ENCODE results near the gene TSKU. TPM values are rescaled to one million over a fixed set of nuclear protein-coding genes. Genes with fewer than 3 reads are reported as not detected.

TSKU gene
- total RNA-seq, 1 donor, result 23.5 TPM

DNA sequence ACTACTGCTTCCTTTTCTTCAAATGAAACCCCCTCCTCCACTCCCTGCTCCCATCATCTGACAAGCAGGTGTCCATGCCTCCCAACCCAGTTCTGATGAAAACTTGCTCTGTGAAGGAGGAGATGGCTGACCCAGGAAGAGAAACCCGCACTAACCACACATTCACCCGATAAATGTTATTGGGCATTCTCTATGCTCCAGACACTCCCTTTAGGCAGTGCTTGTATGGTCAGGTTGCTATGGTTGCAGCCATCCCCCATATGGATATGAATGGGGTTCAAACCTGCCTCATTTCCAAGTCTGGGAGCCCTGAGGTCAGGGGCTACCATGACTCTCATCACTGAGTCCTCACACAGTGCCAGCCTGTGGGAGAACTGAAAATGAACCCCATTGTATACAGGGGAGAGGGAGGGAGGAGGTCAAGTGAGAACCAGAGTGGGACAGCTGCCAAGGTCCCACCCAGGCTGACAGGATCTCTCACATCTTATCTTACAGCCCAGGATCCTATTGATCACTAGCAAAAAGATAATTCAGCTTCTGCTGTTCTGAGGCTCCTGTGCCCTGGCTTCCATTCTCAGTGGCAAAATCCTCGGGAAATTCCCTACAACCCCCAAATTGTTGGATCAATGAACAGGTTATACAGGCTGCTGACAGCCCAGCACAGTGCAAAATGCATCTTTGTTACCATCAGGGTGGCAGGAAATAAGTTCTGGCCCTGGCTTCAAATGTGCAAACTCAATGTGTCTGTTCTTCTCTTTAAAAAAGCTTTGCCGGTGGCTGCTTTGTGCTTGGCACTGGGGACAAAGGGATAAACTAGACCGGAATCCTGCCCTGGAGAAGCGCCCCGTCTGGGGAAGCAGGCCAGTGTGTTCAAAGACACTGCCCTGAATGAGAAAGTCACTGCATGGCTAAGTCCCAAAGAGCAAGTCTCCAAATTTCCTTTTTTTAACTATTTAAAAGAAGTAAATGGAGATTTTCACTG is 54.8 kb downstream of the TSKU start:
- no peak for DNase-seq (ENCODE audit: insufficient read length, low spot score, missing footprints)
- Histone ChIP-seq H3K4me2 (ENCODE audit: insufficient read depth, low read length) (no peak overlapping the region), H3K4me3 (ENCODE audit: insufficient read depth, low read length) (no peak overlapping the region), H3K27ac (ENCODE audit: low read depth, low read length) (no peak overlapping the region), H4K20me1 (ENCODE audit: insufficient read depth, low read length) (no peaks in the 10 kb centered on the region), H3K4me1 (ENCODE audit: insufficient read depth, low read length) (no peaks in the 10 kb centered on the region), H3K9me3 (ENCODE audit: low read depth, low read length) (no peaks in the 10 kb centered on the region), H3K36me3 (ENCODE audit: insufficient read depth, low read length) (no peaks in the 10 kb centered on the region), H2AFZ (ENCODE audit: low read length) (no peak overlapping the region), H3K27me3 (ENCODE audit: insufficient read depth, low read length) (peaks cover 37% of the 10 kb centered on the region), H3K79me2 (ENCODE audit: insufficient read depth, low read length) (no peaks in the 10 kb centered on the region)
- no peak for TF ChIP-seq CTCF (IDR thresholded peaks at IDR 0.05; ENCODE audit: extremely low read depth, low read depth, low read length)

DNA sequence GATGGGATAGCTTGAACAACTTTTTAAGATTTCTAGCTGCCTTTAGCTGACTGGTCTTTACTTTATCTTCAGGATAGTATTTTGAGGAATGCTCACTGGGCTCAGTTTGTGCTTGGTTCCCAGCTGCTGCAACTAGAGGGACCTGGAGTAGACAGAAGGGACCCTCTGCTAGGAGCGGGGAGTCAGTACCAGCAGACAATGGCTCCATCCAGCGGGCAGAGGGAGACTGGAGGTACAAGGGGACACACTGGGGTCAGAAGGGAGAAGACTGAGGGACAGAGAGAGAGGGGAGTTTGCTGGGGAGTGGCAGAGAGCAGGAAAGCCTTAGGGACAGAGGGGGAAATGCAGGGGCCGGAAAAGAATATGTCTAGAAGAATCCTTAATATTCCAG is 55.5 kb downstream of the TSKU start:
- no peaks in the 10 kb centered on the region for H3K9me3 ChIP-seq (ENCODE audit: low read depth, low read length)
- no peak overlapping the region for H3K27ac ChIP-seq (ENCODE audit: low read depth, low read length)
- no peak overlapping the region for H3K4me3 ChIP-seq (ENCODE audit: insufficient read depth, low read length)
- DNase-seq (ENCODE audit: insufficient read length, low spot score, missing footprints), result no peak
- TF ChIP-seq CTCF (IDR thresholded peaks at IDR 0.05; ENCODE audit: extremely low read depth, low read depth, low read length), result peak; percentile 45
- H3K79me2 ChIP-seq (ENCODE audit: insufficient read depth, low read length), result no peaks in the 10 kb centered on the region
- H3K36me3 ChIP-seq (ENCODE audit: insufficient read depth, low read length), result no peaks in the 10 kb centered on the region
- no peaks in the 10 kb centered on the region for H4K20me1 ChIP-seq (ENCODE audit: insufficient read depth, low read length)
- H3K27me3 ChIP-seq (ENCODE audit: insufficient read depth, low read length), result peaks cover 37% of the 10 kb centered on the region
- no peaks in the 10 kb centered on the region for H3K4me1 ChIP-seq (ENCODE audit: insufficient read depth, low read length)
- no peak overlapping the region for H3K4me2 ChIP-seq (ENCODE audit: insufficient read depth, low read length)
- no peak overlapping the region for H2AFZ ChIP-seq (ENCODE audit: low read length)

GRCh38 chr11:76839311-76839710 is 56.2 kb downstream of the TSKU start:
- TF ChIP-seq CTCF (IDR thresholded peaks at IDR 0.05; ENCODE audit: extremely low read depth, low read depth, low read length), result no peak
- H3K36me3 ChIP-seq (ENCODE audit: insufficient read depth, low read length), result no peaks in the 10 kb centered on the region

DNA sequence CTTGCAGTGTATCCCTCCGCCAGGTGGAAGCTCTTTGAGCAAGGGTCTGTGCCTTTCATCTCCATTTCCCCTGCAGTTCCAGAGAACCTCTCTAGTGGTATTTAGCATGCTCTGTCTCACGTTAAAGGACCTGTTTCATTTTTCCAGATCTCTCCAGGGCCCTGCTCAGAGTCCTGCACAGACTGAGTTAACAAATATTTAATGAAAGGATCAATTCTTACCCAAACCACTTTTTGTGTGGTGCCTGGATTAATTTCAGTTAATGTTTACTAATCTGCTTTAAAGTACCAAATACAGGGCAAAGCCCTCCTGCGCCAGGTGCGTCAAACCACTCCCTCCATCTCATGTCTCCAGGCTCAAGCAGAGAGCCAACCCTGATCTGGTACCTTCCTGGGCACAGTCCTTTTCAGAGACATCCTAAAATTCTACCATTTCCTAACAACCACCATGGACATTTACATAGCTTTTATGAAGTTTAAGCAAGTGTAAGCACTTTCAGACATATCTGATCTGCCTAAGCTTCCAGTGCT is 58.8 kb downstream of the TSKU start:
- H3K4me2 ChIP-seq (ENCODE audit: insufficient read depth, low read length), result no peak overlapping the region
- H3K79me2 ChIP-seq (ENCODE audit: insufficient read depth, low read length), result no peaks in the 10 kb centered on the region
- H4K20me1 ChIP-seq (ENCODE audit: insufficient read depth, low read length), result no peaks in the 10 kb centered on the region
- no peaks in the 10 kb centered on the region for H3K36me3 ChIP-seq (ENCODE audit: insufficient read depth, low read length)
- no peak for DNase-seq (ENCODE audit: insufficient read length, low spot score, missing footprints)
- no peak for TF ChIP-seq CTCF (IDR thresholded peaks at IDR 0.05; ENCODE audit: extremely low read depth, low read depth, low read length)
- H3K9me3 ChIP-seq (ENCODE audit: low read depth, low read length), result no peaks in the 10 kb centered on the region
- no peak overlapping the region for H2AFZ ChIP-seq (ENCODE audit: low read length)
- H3K4me3 ChIP-seq (ENCODE audit: insufficient read depth, low read length), result no peak overlapping the region
- H3K27ac ChIP-seq (ENCODE audit: low read depth, low read length), result no peak overlapping the region
- peaks cover 29% of the 10 kb centered on the region for H3K27me3 ChIP-seq (ENCODE audit: insufficient read depth, low read length)
- no peaks in the 10 kb centered on the region for H3K4me1 ChIP-seq (ENCODE audit: insufficient read depth, low read length)

More at GRCh38 chr11:76839311-76839710, 56.2 kb downstream of the TSKU start:
- DNase-seq (ENCODE audit: insufficient read length, low spot score, missing footprints), result no peak
- Histone ChIP-seq H3K9me3 (ENCODE audit: low read depth, low read length) (no peaks in the 10 kb centered on the region), H3K27me3 (ENCODE audit: insufficient read depth, low read length) (peaks cover 34% of the 10 kb centered on the region), H3K4me2 (ENCODE audit: insufficient read depth, low read length) (no peak overlapping the region), H3K4me1 (ENCODE audit: insufficient read depth, low read length) (no peaks in the 10 kb centered on the region), H4K20me1 (ENCODE audit: insufficient read depth, low read length) (no peaks in the 10 kb centered on the region), H3K79me2 (ENCODE audit: insufficient read depth, low read length) (no peaks in the 10 kb centered on the region), H2AFZ (ENCODE audit: low read length) (no peak overlapping the region), H3K4me3 (ENCODE audit: insufficient read depth, low read length) (no peak overlapping the region), H3K27ac (ENCODE audit: low read depth, low read length) (no peak overlapping the region)
